CD4-positive, alpha-beta T cell treated with Interleukin-2 at 100 ng/mL for 4 hours (primary cell): ENCODE measurements around the gene OTP.

Experiments used
- DNase-seq: peaks from one replicate; pipeline ENCODE4 v3.0.0-alpha.2; 2020; ENCODE audit warnings: low spot score

OTP gene

DNA sequence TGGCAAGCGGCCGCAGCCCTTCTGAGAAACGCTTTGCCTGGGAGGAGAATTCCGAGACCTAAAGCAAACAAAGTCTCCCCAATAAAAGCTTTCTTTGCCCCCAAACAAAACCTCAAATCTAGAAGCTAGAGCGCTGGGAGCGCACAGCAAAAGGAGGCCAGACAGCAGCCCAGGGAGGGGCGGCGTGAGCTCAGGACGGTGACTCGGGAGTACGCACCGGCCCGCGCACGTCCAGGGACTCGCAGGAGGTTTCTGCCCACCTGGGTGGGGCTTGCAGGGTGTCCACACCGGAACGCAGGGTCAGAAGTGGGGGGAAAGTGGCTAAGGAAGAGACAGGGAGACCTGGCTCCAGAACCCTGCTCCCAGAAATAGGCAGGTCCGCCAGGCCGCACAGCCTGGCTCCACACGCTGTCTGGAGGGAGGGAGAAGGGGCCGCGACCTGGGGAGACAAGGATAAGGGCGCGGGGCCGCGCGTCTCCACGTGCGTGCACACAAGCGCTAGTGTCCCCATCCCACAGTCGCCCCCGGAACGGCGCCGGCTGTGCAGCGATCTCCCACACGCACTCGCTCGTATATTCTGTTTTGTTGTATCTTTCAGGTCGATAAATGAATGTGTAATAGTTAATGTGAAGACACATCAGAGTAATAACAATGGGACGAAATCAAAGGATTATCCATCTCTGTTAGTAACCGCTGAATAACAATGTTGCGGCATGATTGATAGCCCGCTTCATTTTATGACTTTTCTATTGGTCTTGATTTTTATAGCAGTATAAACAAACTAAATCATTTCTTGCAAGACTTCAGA is 2.3 kb upstream of the OTP start:
- DNase-seq, result no peak

DNA sequence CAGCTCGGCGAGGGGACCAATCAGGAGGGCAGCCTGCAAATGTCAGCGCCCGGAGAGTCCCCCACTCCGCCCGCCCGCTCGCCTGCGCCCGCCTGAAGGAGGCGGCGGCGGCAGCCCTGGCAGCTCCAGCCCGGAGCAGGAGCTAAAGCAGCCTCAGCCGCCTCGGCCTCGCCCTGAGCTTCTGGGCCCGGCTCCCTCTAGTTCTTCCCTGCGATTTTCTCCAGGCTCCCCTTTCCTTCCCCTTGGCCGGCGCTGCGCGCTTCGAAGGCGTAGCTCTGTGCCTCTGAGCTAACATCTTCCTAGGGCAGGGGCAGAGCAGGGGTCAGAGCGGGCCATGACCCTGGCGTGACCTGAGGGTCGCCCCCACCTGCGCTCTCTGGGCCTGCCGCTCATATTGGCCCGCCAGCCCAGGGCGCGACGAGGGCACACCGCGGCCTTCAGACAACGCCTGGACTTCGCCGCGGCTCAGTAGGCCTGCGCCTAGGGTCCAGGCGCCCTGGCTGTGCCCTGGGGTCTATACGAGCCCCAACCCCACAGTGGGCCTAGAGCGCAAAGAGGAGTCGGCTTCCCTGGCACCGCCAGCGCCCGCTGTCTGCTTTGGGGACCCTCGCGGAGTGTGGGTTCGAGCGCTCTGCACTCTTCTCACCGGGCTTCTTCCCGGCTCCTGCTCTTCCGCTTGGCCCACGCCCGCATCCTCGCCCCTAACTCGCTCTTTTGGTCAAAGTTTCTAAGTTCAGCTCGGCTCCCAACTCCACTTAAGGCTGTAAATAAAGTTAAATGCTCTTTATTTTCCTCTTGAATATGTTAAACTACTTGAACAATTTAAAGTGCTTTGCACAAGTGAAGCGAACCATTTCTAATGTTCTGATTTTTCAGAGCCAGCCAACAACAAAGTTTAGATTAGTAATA is 504 bp upstream of the OTP start:
- DNase-seq, result no peak

DNA sequence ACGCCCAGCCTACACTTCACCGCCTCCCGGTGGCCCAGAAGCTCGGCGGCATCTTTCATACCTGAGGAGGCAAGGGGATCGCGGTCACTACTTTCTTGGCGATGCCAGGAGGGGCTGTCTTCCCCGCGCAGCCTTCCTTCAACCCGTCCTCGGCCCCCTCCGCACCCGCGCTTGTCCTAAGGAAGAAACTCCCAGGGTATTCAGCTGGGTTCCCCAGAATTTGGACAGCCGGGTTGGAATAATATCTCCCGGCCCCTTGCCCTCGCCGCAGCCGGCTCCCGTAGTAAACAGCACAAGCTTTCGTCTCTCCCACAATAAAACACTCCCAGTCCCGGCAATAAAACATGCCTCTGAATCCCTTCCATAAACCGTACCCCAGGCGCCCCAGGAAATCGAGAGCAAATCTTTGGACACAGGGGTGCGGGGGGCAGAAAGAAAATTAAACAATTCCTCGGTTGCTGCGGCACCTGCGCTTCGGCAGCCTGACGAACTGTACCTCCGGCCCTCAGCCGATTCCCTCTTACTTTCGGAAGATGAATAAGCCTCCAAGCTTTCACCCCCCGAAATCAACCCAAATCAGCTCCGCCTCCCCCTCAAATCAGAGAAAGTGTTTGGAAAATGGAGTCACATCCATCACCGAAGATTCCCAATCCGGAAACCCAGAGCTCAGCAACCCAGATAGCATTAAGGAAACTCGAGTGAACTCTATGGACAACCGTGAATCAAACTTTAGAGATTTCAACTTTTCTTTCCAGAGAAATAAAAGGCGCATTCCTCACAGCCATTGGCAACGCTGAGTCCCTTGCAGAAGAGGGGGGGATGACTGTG is 1.1 kb downstream of the OTP start:
- no peak for DNase-seq

DNA sequence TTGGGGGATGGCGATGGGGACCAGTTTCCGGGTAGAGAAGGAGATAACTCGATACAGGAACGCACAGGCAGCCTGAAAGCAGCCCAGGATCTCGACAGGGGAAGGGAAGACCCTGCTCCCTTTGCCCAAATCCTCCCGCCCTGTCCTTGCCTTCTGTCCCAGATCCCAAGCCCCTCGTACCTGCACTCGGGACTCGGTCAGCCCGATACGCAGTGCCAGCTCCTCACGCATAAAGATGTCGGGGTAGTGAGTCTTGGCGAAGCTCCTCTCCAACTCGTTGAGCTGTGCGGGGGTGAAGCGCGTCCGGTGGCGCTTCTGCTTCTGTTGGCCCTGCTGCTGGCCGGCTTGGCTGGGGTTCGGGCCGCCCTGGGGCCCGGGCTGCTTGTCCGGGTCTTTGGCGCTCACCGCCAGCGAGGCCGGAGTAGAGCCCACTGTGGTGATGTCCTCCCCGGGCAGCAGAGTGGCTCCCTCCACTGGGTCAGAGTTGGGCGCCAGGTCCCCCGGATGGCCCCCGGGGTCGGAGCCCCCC is 1.8 kb downstream of the OTP start:
- DNase-seq, result no peak

DNA sequence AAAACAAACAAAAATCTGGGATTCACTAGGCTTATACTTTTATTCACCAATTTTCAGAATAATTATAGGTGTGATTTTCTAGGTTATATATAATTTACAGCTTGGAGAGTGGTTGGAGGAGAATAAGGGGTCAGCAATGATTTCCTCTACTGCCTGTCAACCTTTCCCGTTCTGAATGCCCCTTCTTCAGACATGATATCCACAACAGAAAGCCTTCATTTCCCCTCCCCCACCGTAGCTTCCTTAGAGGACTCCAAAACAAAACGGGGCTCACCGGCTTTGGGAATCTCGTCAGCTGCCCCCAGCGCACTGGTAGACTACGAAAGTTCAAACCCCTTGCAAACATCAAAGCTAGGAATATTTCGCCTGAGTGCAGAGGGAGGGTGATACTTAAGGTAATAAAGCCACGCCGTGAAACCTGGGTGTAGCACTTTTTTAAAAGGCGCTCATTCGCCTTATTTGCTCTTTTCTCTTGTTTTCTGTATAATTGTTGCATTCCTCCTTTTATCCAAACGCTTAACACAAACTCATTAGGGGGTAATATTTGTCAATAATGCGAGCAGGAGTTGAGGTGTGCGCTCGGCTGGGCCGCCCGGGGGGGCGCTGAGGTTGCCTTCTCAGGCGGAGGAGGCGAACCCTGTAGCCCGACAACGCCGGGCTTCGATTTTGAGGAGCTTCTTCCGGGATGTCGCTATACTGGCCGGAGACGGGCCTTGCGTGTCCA is 2.4 kb downstream of the OTP start:
- DNase-seq, result no peak

DNA sequence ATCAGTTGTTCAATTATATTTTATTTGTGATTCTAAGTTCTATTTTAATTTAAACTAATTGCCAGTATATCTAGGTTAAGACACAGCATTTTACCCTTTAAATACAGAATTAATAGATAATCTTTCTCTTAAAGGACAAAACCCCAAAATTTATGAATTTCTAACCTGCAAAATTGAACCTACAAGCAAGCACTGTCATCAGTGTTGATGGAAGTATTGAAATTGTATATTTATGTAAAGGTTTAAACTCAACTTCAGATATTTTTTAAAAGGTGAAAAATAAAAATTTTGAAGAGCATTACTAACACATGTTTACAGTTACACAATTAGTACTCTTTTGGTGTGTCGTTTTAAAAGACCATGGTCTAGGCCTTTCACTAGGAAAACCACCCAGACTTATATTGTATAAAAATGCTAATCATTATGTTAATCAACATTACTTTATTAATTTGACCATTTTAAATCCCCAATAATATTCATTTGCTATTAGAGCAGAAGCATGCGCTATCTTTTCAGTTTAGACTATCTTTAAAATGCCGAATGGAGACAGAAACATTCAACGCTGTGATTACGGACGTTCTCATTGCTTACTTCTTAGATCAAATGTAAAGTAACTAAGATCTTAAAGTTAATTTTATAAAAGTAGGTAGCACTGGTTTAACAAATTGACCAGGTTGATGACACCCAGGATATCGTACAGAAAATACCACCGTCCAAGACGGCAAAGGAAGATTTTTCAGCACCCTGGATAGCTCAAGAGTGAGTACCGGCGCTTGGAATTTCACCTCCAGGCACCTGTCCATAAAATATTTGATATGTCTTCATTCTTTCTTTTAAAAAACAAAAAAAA is 3.2 kb downstream of the OTP start:
- DNase-seq, result no peak

DNA sequence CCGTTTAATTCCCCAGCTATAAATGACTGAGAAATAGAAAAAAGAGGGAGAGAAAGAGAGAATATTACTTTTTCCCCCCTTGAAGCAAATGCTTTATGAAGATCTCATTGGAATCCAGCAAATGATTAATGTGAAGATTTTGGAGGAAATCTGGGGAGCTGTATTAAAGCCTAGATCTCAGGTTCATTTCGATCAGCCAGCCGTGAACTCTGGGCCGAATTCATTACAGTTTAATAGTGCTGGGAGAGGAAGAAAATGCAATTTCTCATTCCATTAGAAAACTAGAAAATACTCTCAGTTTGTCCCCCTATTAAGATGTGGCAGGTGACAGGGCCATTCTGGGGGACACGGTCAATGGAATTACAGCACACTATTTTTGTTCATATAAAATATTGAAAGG is 4.8 kb downstream of the OTP start:
- DNase-seq, result no peak

DNA sequence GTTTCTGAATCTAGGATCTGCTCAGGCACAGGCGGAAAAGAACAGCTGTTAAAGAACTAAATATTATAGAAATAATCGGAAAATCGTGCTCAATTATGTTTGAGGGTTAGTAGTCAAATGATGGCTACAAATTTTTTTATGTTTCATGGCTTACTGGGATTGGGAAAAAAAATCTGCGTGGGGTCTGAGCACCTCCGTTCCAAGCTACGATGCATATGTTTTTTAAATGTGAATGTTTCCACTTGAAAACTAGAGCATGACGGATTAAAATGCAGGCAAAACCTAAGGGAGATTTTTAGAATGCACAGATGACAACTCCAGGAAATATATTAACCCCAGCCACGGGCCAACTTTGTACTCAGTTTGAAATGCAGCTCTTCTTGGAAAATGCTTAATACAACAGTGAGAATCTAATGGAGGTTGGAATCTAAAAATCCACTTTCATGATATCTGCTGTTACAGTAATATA is 5.3 kb downstream of the OTP start:
- no peak for DNase-seq

DNA sequence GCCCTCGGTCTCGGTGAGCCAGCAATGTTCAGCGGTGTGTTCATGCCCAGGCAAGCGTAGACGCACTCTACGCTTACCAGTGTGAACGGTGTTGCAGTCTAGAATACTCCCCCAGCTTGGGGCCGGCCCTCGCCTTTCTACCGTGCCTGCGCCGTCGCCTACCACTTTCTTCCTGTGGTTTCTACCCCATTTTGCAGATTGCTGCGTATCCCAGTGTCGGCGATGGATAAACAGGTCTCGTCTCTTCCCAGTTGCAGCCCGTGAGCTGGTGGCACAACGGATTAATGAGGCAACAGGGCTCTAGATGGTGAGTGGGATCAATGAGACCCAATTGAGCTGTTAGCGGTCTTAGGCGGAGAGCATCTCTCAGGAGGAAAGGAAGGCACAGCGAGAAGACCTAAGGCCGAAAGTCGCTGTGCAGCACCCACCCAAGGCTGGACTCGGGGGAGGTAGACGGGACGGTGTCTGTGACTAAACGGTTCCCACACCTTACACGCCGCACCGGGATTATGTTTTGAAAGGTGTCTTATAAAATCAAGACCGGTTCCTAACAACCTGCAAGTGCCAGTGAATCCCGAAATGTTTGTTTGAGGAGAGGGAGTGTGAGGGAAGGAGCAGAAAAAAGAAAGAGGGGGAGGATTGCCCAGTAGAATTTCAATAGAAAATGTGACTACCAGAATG is 5.8 kb downstream of the OTP start:
- DNase-seq, result no peak

DNA sequence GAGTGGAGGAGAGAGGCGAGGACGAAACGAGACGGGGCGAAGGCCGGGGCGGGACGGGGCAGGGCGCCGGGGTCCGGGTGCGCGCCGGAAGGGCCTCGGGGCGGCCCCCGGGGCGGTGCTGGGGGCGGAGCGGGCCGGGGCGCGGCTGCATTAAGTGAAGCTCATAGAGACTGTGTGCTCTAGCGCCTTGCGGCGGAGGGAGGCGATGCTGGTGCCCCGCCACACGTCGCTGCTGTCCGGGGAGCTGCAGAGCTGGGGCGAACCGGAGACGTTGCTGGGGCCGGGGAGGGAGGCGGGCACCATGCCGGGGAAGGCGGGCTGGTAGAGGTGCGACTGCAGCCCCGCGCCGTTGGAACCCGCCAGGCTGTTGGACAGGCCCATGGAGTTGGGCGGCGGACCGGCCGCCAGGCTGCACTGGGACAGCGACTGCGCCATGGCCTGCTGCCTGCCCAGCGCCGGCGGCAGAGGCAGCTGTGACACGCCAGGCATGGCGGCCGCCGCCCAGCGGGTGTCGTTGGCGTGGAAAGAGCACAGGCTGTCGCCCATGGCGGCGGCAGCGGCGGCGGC is 8.3 kb downstream of the OTP start:
- peak; percentile 18 for DNase-seq

DNA sequence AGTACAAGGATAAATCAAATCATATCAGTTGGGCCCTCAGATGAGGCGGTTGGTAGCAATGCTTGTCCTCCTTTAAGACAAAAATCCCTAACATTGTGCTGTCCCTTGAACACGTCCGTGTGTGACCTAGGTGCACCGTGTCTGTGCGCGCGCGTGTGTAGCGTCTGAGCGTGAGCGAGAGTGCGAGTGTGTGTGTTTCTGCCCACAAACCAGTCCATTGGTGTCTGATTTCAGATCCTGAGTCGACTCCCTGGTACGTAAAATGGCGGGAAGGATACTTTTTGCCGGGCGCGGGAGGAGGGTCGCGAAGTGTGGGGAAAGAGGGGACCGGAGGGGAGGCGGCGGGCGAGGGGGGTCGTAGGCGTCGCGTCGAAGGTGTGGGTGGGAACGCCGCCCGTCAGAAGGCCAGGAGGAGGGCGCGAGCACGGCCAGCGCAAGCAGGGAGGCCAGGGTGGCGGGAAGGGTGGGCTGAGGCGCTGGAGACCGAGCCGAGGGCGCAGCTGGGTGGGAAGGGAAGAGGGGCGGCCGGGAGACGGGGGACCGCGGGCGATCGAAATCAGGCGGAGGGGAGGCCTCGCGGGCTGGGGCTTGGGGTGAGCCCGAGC is 8.9 kb downstream of the OTP start:
- no peak for DNase-seq

DNA sequence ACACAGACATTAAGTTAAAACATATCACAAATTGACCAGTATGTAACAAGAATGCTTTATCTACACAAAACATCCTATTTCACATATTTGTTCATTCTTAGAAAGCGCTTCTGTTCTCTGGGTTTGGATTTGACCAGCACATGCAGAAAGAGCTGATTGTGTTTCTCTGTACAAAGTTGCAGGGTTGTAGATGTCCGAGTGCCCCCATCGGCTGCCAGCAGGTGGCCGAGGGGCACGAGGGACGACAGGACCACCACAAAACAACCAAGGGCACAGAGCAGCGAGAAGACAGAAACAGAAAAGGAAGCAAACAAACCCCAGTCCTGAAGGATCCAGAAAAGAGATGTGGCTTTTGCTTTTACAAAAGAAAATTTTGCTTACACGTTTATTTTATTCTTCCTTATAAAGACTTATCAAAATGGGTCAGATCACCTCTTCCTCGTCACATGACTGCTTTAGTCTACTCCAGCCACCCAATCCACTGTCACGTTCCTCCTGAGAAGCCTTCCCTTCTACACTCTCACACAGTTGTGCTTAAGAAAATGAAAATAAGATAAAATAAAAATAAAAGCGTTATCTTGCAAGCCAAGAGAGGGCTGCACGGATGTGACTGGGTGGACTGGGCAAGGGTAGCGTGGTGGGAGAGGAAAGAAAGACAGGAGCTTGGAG is 9.5 kb downstream of the OTP start:
- no peak for DNase-seq

DNA sequence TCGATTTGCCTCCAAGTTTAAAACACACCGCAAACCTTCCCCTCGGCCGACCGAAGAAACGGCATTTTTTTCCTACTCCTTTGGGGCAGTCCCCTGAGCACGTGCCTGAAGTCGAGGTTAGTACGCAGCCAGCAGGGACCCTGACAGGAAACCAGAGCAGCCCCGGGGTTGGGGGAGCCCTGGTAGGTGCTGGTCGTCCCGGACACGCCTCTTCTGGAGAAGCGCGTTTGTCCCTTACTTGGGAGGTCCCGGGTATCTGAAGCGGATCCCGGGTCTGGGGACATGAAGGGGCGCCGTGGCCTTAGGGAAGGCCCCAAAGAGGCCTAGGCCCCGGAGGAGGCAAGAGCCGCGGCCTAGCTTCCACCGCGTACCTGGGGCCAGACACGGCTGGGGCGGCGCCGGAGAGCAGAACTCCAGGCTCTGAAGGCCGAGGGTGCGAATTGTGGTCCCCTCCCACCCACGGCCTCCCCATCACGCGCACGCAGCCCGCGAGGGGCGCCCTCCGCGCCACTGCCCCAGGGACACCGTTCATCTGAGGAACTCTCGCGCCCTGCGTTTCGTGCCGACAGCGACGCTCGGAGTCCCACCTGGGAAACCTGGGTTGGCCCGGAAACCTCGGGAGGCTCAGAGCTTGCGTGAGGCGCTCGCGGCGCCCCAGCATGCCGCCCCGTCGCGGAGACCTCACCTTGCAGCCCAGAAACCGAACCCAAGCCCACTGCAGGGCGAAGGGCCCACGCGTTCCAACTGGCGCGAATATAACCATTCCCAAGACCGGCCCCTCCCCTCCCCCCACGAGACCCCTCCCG is 10.4 kb downstream of the OTP start:
- DNase-seq, result no peak

DNA sequence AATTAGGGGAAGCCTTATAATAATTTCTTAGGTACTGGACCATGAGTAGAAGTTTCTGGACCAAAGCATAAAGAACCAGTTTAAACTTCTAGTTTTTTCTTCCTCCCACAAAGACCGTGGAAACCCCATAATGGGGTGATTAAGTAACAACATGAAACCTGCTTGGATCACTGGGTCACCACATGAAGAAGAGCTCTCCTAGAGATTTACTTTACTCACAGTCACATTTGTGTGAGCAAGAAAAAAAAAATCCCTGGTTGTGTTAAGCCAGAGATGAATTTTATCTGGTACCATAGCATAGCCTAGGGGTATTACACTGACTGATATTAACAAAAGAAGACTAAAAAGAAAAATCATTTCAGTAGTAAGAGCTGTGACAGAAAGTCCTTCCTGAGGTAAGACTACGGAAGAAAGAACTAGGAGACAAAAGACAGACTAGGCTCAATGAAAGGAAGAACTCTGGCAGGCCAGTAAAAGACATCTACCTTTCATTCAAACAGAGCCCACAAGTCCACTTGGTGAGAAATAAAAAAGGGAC is 15.2 kb downstream of the OTP start:
- DNase-seq, result no peak

DNA sequence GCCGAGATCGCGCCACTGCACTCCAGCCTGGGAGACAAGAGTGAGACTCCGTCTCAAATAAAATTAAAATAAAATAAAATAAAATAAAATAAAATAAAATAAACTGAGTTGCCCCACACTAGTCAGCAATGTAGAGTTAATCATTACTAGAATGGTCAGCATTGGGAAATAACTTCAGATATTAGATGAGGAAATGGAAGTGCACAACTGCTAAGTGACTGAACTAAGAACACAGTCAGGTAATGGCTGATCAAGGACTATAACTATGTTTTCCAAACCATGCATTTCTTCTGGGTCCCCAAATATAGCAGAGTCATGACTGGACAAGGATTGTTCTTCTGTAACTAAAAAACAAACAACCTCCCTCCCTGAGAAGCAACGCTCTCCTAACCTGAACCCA is 17.1 kb downstream of the OTP start:
- DNase-seq, result no peak

DNA sequence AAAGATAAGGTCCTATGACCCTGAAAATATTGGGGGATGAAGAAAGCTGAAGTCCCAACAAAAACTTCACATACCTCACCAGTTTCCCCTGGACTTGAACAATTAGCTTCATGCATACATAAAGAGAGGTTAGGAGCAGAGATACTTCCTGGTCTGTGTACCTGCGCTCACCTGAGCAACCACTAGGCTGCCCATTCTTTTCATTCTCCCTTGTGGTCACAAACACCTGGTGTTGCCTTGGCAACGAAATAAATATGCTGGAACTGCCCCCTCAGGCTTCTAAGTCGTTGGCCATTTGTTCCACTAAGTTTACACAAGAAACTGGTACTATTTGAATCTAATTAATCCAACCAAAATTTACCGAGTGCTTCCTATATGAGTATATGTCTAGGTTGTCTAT is 18.1 kb downstream of the OTP start:
- no peak for DNase-seq

DNA sequence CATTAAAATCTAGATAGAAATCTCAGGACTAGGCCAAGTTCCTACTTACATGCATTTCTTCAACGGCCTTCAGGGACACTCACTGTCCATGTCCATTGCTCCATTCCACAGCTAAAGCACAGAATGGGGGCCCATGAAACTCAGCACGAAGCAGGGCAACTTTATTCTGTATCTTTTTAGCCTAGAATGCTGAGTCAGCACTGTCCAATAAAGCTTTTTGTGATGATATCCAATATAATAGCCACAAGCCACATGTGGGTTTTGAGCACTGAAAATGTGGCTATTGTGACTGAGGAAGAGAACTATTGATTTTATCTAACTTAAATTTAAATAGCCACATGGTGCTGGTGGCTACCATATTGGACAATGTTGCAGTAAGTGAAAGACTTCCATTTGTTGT is 21.6 kb downstream of the OTP start:
- DNase-seq, result no peak
